ENCODE results near the gene EXOC3L2.

The EXOC3L2 gene

GRCh38 chr19:45290381-45290931 is 45.2 kb upstream of the EXOC3L2 start:
- Histone ChIP-seq H3K4me1 (ENCODE audit: low read length) (no peaks in the 10 kb centered on the region), H3F3A (ENCODE audit: insufficient read depth, low read length) (no peaks in the 10 kb centered on the region), H3K27ac (ENCODE audit: low read length) (no peak overlapping the region), H3K79me2 (ENCODE audit: low read length) (no peaks in the 10 kb centered on the region), H3K4me2 (ENCODE audit: low read depth, low read length) (no peak overlapping the region), H3K27me3 (replicated peaks; ENCODE audit: insufficient read depth, low read length) (no peaks in the 10 kb centered on the region), H3K9ac (ENCODE audit: low read length) (no peak overlapping the region), H3K9me3 (replicated peaks; ENCODE audit: insufficient read depth, low read length) (no peaks in the 10 kb centered on the region), H3K4me3 (ENCODE audit: low read length) (no peak overlapping the region), H4K20me1 (ENCODE audit: insufficient read depth, low read length) (no peaks in the 10 kb centered on the region), H3K36me3 (replicated peaks; ENCODE audit: insufficient read depth, low read length) (no peaks in the 10 kb centered on the region), H3K9me2 (replicated peaks; ENCODE audit: insufficient read depth, low read length) (no peaks in the 10 kb centered on the region), H2AFZ (ENCODE audit: low read length) (no peak overlapping the region)
- TF ChIP-seq CTCF (IDR thresholded peaks at IDR 0.05; ENCODE audit: low read length) (no peak), EZH2phosphoT487 (IDR thresholded peaks at IDR 0.05; ENCODE audit: low read length) (no peak), EZH2 (optimal IDR thresholded peaks at IDR 0.05; ENCODE audit: low read depth, low read length) (no peak)
- no peak for DNase-seq

- H3K27ac ChIP-seq (ENCODE audit: low read length) = no peak overlapping the region
- H4K20me1 ChIP-seq (ENCODE audit: insufficient read depth, low read length) = no peaks in the 10 kb centered on the region
- no peak for DNase-seq
- H3K4me2 ChIP-seq (ENCODE audit: low read depth, low read length) = no peak overlapping the region
- H3K9me2 ChIP-seq (replicated peaks; ENCODE audit: insufficient read depth, low read length) = no peaks in the 10 kb centered on the region
- no peak overlapping the region for H3K9ac ChIP-seq (ENCODE audit: low read length)
- no peaks in the 10 kb centered on the region for H3F3A ChIP-seq (ENCODE audit: insufficient read depth, low read length)
- H3K79me2 ChIP-seq (ENCODE audit: low read length) = no peaks in the 10 kb centered on the region
- no peak overlapping the region for H3K4me3 ChIP-seq (ENCODE audit: low read length)
- no peak overlapping the region for H2AFZ ChIP-seq (ENCODE audit: low read length)
- no peaks in the 10 kb centered on the region for H3K36me3 ChIP-seq (replicated peaks; ENCODE audit: insufficient read depth, low read length)
- TF ChIP-seq CTCF (IDR thresholded peaks at IDR 0.05; ENCODE audit: low read length) (no peak), EZH2 (optimal IDR thresholded peaks at IDR 0.05; ENCODE audit: low read depth, low read length) (no peak), EZH2phosphoT487 (IDR thresholded peaks at IDR 0.05; ENCODE audit: low read length) (no peak)
- no peaks in the 10 kb centered on the region for H3K4me1 ChIP-seq (ENCODE audit: low read length)
- H3K27me3 ChIP-seq (replicated peaks; ENCODE audit: insufficient read depth, low read length) = no peaks in the 10 kb centered on the region
- H3K9me3 ChIP-seq (replicated peaks; ENCODE audit: insufficient read depth, low read length) = no peaks in the 10 kb centered on the region
Measured at GRCh38 chr19:45283443-45284033, 38.3 kb upstream of the EXOC3L2 start.

GRCh38 chr19:45280471-45280961 is 35.3 kb upstream of the EXOC3L2 start:
- Histone ChIP-seq H3K9ac (ENCODE audit: low read length) (no peak overlapping the region), H3K27ac (ENCODE audit: low read length) (no peak overlapping the region), H3K4me1 (ENCODE audit: low read length) (no peaks in the 10 kb centered on the region), H4K20me1 (ENCODE audit: insufficient read depth, low read length) (no peaks in the 10 kb centered on the region), H3K9me2 (replicated peaks; ENCODE audit: insufficient read depth, low read length) (no peaks in the 10 kb centered on the region), H3K27me3 (replicated peaks; ENCODE audit: insufficient read depth, low read length) (no peaks in the 10 kb centered on the region), H2AFZ (ENCODE audit: low read length) (no peak overlapping the region), H3K36me3 (replicated peaks; ENCODE audit: insufficient read depth, low read length) (no peaks in the 10 kb centered on the region), H3K79me2 (ENCODE audit: low read length) (no peaks in the 10 kb centered on the region), H3K4me3 (ENCODE audit: low read length) (no peak overlapping the region), H3K9me3 (replicated peaks; ENCODE audit: insufficient read depth, low read length) (no peaks in the 10 kb centered on the region), H3K4me2 (ENCODE audit: low read depth, low read length) (no peak overlapping the region), H3F3A (ENCODE audit: insufficient read depth, low read length) (no peaks in the 10 kb centered on the region)
- TF ChIP-seq EZH2 (optimal IDR thresholded peaks at IDR 0.05; ENCODE audit: low read depth, low read length) (no peak), EZH2phosphoT487 (IDR thresholded peaks at IDR 0.05; ENCODE audit: low read length) (no peak), CTCF (IDR thresholded peaks at IDR 0.05; ENCODE audit: low read length) (no peak)
- no peak for DNase-seq
